ENCODE results near the gene CCDC197. TPM values are rescaled to one million over a fixed set of nuclear protein-coding genes. Genes with fewer than 3 reads are reported as not detected.

CCDC197 gene
- total and polyA plus RNA-seq, 2 donors (not counting 1 experiment from before 2014, with no cell fraction given), result not detected

GRCh38 chr14:93998871-93999403 is 1.8 kb downstream of the CCDC197 start:
- Histone ChIP-seq H3K9me3 (ENCODE audit: control extremely low read depth in 1 of 3, control insufficient read depth in 2 of 3, insufficient read depth in 1 of 3, low read length in 2 of 3) (peaks cover 0 to 7% (median 0%) of the 10 kb centered on the region in 3 donors), H3K36me3 (replicated peaks in 1 of 2; ENCODE audit: control extremely low read depth in 1 of 2, control insufficient read depth in 1 of 2, extremely low read depth in 1 of 2, insufficient read depth in 2 of 2, low read length in 1 of 2) (no peaks in the 10 kb centered on the region), H4K20me1 (ENCODE audit: control insufficient read depth, insufficient read depth, low read length, poor library complexity, severe bottlenecking) (no peaks in the 10 kb centered on the region), H3K27me3 (replicated peaks in 1 of 4; ENCODE audit: control extremely low read depth in 1 of 4, control insufficient read depth in 3 of 4, insufficient read depth in 4 of 4, low read length in 3 of 4) (peaks cover 0 to 28% (median 9%) of the 10 kb centered on the region in 4 experiments), H3K79me2 (ENCODE audit: control insufficient read depth, insufficient read depth, low read length) (no peaks in the 10 kb centered on the region), H3K4me3 (ENCODE audit: control extremely low read depth in 1 of 5, extremely low read depth in 1 of 5, insufficient read depth in 1 of 5, low read depth in 2 of 5, low read length in 4 of 5) (no peak overlapping the region), H3K27ac (ENCODE audit: low read length in 2 of 2) (no peak overlapping the region), H3K4me2 (replicated peaks; ENCODE audit: low read depth, low read length, poor library complexity, severe bottlenecking) (no peak overlapping the region), H3K9ac (ENCODE audit: low read length) (no peak overlapping the region), H2AFZ (ENCODE audit: insufficient read depth, low read depth, low read length, poor library complexity, severe bottlenecking) (no peak overlapping the region), H3K4me1 (ENCODE audit: control insufficient read depth in 2 of 2, insufficient read depth in 2 of 2, low read length in 2 of 2) (peaks cover 4 to 6% of the 10 kb centered on the region in 2 donors)
- ChIA-PET CTCF (interaction anchor here (1.1 to 12.8 kb wide), 11 partner anchors 10 to 181 kb away, joined by 3 to 367 read pairs (median 4); no protein-coding TSS in a partner anchor), POLR2A (interaction anchor here (0.9 kb wide), 1 partner anchor 59 kb away, joined by 3 read pairs; no protein-coding TSS in a partner anchor)
- intact Hi-C loops (cut with micrococcal nuclease), result no loop called here
- Mint-ChIP-seq H3K27me3 (peaks cover 38% of the 10 kb centered on the region), H3K4me1 (peaks cover 4% of the 10 kb centered on the region), H3K9me3 (ENCODE audit: insufficient read depth) (no peaks in the 10 kb centered on the region), H3K27ac (no peak overlapping the region), H3K4me3 (no peak overlapping the region)
- no peak for TF ChIP-seq EZH2 (IDR thresholded peaks at IDR 0.05; ENCODE audit: borderline replicate concordance, insufficient read depth, low read depth, low read length, poor library complexity, severe bottlenecking)
- TF ChIP-seq CTCF (IDR thresholded peaks at IDR 0.05), result no peak
- 96% methylated on average over 6 of the region's 7 CpGs for WGBS (ENCODE audit: insufficient coverage)
- ATAC-seq (ENCODE audit: low read depth) (no peak), DNase-seq (no peak)

- peaks cover 4 to 6% of the 10 kb centered on the region in 2 donors for H3K4me1 ChIP-seq (ENCODE audit: control insufficient read depth in 2 of 2, insufficient read depth in 2 of 2, low read length in 2 of 2)
- ATAC-seq (ENCODE audit: low read depth) (no peak), DNase-seq (no peak)
- no peak overlapping the region for H3K4me3 ChIP-seq (ENCODE audit: control extremely low read depth in 1 of 5, extremely low read depth in 1 of 5, insufficient read depth in 1 of 5, low read depth in 2 of 5, low read length in 4 of 5)
- no peaks in the 10 kb centered on the region for H4K20me1 ChIP-seq (ENCODE audit: control insufficient read depth, insufficient read depth, low read length, poor library complexity, severe bottlenecking)
- intact Hi-C loops (cut with micrococcal nuclease), result no loop called here
- no peak overlapping the region for H2AFZ ChIP-seq (ENCODE audit: insufficient read depth, low read depth, low read length, poor library complexity, severe bottlenecking)
- H3K27me3 Mint-ChIP-seq, result peaks cover 40% of the 10 kb centered on the region
- H3K27ac ChIP-seq (ENCODE audit: low read length in 2 of 2), result no peak overlapping the region
- peaks cover 4% of the 10 kb centered on the region for H3K4me1 Mint-ChIP-seq
- ChIA-PET POLR2A (interaction anchor here (0.9 kb wide), 1 partner anchor 60 kb away, joined by 3 read pairs; no protein-coding TSS in a partner anchor), CTCF (interaction anchor here (0.7 to 12.8 kb wide), 14 partner anchors 8 to 181 kb away, joined by 3 to 367 read pairs (median 4); no protein-coding TSS in a partner anchor)
- H3K9ac ChIP-seq (ENCODE audit: low read length), result no peak overlapping the region
- H3K27ac Mint-ChIP-seq, result no peak overlapping the region
- peaks cover 0 to 7% (median 0%) of the 10 kb centered on the region in 3 donors for H3K9me3 ChIP-seq (ENCODE audit: control extremely low read depth in 1 of 3, control insufficient read depth in 2 of 3, insufficient read depth in 1 of 3, low read length in 2 of 3)
- no peaks in the 10 kb centered on the region for H3K9me3 Mint-ChIP-seq (ENCODE audit: insufficient read depth)
- H3K36me3 ChIP-seq (replicated peaks in 1 of 2; ENCODE audit: control extremely low read depth in 1 of 2, control insufficient read depth in 1 of 2, extremely low read depth in 1 of 2, insufficient read depth in 2 of 2, low read length in 1 of 2), result no peaks in the 10 kb centered on the region
- no peaks in the 10 kb centered on the region for H3K79me2 ChIP-seq (ENCODE audit: control insufficient read depth, insufficient read depth, low read length)
- TF ChIP-seq EZH2 (IDR thresholded peaks at IDR 0.05; ENCODE audit: borderline replicate concordance, insufficient read depth, low read depth, low read length, poor library complexity, severe bottlenecking) (no peak), CTCF (IDR thresholded peaks at IDR 0.05) (no peak)
- no peak overlapping the region for H3K4me2 ChIP-seq (replicated peaks; ENCODE audit: low read depth, low read length, poor library complexity, severe bottlenecking)
- H3K4me3 Mint-ChIP-seq, result no peak overlapping the region
- peaks cover 0 to 28% (median 9%) of the 10 kb centered on the region in 4 experiments for H3K27me3 ChIP-seq (replicated peaks in 1 of 4; ENCODE audit: control extremely low read depth in 1 of 4, control insufficient read depth in 3 of 4, insufficient read depth in 4 of 4, low read length in 3 of 4)
- 84% methylated on average over 8 of the region's 8 CpGs for WGBS (ENCODE audit: insufficient coverage)
Observed at GRCh38 chr14:93999573-93999972, 2.5 kb downstream of the CCDC197 start.

All from B cell (primary cell).